ENCODE data around the gene MYO7A. TPM values are rescaled to one million over a fixed set of nuclear protein-coding genes. Genes with fewer than 3 reads are reported as not detected.
A peak's percentile ranks its signal among the peaks of the same experiment; 100 is the strongest.

Gene MYO7A
- total RNA-seq, 1 donor from 2014 or later, result 2.8 TPM

- no peak for DNase-seq
Measured at GRCh38 chr11:77111946-77112345, 16.1 kb upstream of the MYO7A start.

DNA sequence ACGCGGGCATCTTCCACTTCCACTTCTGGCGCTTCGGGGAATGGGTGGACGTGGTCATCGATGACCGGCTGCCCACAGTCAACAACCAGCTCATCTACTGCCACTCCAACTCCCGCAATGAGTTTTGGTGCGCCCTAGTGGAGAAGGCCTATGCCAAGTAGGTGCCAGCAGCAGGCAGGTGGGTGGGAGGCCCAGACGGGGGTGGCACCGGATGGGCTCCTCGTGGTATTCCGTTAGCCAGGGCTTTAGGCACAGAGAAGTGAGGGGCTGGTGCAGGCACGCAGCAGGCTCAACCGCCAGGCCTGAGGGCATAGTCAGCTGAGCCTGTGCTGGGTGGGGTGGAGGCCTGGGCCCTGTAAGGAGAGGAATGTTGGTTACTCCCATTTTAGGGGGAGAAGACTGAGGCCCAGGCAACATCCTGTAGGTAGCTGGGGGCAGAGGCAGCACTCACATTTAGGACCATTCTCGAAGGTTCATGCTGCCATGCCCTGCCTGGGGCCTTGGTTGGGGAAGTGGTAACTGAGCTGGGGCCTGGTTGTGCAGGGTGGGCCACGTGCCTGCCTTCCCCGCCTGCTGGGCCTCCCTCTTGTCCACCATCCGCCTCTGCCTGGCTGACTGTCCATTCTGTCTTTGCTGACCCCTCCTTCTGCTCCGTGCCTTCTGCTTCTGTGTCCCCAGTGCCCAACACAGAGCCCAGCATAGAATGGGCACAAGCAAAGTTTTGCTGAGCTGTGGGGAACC, 15.2 kb upstream of the MYO7A start:
- no peak for DNase-seq

DNA sequence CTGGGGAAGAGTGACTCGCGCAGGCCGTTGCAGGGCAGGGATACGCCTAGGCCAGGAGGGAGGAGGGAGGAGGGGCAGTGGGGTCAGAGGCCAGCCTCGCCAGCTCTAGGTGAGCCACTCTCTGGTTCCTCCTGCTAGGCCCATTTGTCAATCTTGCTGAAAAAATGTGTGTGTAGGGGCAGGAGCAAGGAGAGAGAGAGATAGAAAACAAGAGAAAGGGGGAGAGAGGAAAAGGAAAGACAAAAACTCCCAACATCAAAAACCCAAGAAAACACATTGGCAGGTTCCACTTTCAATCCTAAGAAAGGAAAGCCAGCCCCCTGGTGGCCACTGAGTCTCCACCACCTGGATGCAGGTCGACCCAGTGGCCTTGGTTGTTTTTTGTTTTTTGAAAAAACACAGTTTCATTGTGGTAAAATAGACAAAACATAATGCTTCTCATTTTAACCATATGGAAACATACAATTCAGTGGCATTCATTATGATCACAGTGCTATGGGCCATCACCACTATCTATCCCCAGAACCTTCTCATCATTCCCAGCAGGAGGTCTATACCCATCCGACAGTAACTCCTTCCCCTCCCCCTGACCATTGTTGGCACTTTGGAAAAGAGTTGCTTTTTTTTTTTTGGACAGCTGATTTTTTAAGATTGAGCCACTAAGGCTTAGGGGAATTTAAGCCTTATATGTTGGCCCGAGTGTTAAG, 14.5 kb upstream of the MYO7A start:
- DNase-seq, result no peak

GRCh38 chr11:77114089-77114463, 14.0 kb upstream of the MYO7A start:
- DNase-seq, result no peak

DNA sequence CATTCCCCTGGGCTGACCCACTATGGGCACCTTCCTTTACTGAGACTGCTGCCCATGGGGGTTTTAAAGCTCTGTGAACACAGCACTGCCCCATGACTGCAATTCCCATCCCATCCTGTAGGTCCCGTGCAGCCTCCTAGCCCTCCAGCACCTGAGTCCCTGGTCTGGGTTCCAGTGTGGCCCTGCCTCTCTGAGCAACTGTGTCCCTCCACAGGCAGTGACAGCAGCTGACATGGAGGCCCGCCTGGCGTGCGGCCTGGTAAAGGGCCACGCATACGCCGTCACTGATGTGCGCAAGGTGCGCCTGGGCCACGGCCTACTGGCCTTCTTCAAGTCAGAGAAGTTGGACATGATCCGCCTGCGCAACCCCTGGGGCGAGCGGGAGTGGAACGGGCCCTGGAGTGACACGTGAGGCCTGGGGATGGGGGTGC, 12.8 kb upstream of the MYO7A start:
- no peak for DNase-seq

DNA sequence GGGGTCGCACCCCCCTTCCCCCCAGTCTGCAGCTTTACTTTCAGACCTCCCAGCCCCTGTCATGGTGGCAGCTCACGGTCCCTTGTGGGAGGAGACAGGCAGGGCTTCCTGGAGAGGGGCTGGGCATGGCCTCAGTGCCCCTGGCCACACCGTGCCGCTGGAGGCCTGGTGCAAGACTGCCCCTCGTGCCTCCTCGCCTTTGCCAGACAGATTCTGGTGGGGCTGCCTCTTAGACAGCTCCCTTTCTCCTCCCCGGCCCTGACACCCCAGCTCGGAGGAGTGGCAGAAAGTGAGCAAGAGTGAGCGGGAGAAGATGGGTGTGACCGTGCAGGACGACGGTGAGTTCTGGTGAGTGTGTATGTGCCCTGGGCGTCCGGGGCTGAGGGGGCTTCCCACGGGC, 12.1 kb upstream of the MYO7A start:
- DNase-seq, result no peak

DNA sequence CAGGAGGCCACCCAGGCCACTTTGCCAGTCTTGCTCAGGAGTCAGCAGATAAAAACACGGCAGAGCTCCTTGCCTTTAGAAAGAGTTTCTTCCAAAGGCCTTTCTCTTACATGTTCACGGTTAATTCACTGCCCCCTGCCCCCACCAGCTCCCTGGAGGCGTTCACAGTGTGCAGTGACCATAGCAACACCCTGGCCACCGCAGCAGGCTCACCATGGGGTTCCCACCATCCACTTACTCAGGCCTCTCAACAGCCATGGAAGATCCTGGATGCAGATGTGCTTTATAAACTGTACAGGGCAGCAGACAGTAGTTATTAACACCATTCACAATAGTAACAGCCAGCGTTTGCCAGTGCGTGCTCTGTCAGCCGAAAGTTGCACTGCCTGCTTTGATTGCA, 10.6 kb upstream of the MYO7A start:
- no peak for DNase-seq

DNA sequence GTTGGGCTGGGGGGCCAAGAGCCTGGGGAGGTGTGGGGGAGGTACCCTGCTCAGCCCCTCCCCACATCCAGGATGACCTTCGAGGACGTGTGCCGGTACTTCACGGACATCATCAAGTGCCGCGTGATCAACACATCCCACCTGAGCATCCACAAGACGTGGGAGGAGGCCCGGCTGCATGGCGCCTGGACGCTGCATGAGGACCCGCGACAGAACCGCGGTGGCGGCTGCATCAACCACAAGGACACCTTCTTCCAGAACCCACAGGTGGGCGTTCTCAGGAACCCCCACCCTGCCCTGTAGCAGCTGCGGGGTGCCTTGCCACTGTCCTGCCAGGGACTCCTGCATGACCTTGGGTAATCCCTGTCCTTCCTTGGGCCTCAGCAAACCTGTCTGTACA, 10.0 kb upstream of the MYO7A start:
- DNase-seq, result no peak

- no peak for DNase-seq
Measured at GRCh38 chr11:77118971-77119370, 9.1 kb upstream of the MYO7A start.

- no peak for DNase-seq
Measured at GRCh38 chr11:77119531-77119936, 8.5 kb upstream of the MYO7A start.

DNA sequence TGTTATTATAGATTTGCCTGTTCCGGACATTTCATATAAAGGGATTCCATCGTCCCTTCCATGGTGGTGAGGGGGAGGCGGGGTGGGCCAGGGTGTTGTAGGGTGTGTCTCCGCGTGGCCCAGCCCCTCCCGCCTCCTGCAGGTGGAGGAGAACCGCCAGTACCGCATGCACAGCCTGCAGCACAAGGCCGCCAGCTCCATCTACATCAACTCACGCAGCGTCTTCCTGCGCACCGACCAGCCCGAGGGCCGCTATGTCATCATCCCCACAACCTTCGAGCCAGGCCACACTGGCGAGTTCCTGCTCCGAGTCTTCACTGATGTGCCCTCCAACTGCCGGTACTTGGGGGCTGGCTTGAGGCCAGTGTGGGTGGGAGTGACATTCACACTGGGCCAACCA, 7.5 kb upstream of the MYO7A start:
- no peak for DNase-seq

DNA sequence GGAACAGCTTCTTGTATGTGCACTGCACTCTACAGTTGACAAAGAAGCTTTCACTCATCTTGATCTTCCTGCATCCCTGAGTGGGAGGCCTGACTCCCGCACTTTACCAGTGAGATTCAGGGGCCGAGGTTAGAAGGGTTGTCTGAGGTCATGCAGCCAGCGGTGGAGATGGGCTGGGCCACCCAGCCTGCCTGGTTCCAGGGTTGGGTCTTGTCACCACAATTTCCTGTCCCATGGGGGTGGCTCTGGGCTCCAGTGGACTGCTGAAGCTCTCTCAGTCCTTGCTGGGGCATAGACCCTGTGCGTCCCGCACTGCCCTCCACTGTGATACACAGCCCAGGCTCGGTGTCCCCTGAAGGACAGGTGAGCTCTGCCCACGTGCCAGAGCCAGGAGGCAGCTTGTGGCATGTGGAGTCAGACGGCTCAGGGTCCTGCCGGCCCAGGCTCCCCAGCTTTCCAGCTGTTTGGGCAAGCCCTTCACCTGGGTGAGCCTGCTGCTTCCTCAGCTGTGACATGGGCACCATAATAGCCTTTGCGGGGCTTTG, 6.9 kb upstream of the MYO7A start:
- DNase-seq, result no peak

DNA sequence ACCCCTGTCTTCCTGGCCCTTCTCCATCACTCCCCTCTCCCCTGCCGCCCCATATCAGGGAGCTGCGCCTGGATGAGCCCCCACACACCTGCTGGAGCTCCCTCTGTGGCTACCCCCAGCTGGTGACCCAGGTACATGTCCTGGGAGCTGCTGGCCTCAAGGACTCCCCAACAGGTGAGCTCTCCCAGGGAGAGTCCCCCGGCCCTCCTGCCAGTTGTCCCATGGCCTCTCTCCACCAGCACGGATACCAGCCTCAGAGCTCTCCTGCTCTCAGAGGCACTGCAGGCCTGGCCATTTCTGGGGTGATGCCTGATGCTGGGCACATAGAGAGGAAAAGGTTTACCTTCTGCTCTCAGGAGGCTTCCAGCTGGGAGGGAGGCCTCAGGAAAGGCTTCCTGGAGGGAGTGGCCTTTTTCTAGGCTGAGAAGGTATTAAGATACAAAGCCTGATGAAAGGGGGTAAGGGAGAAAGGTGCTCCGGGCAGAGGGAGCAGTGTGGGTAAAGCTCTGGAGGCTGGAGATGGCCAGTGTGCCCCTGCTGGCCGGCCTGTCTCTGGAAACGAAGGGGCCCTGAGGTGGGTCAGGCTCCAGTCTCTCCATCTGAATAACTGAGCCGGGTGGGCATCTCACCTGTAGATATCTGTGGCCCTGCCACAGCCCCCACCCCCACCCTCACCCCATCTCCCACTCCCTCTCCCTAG, 6.0 kb upstream of the MYO7A start:
- DNase-seq, result no peak

- no peak for DNase-seq
Measured at GRCh38 chr11:77122576-77123212, 5.4 kb upstream of the MYO7A start.

DNA sequence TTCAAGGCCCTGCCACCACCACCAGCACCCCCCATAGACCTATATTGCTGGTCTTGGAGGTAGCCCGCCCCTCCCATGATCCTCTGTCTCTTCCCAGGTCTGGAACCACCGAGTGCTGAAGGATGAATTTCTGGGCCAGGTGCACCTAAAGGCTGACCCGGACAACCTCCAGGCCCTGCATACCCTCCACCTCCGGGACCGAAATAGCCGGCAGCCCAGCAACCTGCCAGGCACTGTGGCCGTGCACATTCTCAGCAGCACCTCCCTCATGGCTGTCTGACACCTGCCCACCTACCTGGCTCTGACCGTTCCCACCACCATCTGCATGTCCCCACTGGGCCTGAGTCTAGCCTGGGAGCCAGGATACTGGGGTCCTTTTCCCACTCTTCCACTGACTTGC, 4.5 kb upstream of the MYO7A start:
- DNase-seq, result no peak

DNA sequence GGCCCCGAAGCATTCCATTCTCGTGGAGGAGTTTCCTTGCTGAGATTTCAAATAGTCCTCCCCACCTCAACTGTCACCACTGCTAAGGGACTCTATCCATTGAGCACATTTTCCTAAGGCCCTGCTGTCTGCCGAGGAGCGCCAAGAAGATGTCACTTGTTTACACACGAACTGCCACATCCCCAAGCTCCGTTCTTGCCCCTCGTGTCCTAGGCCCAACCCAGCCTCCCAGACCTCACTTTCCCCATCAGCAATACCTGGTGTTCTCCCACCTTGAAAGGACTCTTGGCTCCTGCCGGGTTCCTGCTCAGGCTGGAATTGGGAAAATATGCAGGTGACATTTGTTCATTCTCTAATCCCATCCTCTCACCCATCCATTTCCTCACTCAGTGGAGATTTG, 4.0 kb upstream of the MYO7A start:
- no peak for DNase-seq

GRCh38 chr11:77124488-77124887, 3.6 kb upstream of the MYO7A start:
- DNase-seq, result no peak

- no peak for DNase-seq
Measured at GRCh38 chr11:77125191-77125590, 2.9 kb upstream of the MYO7A start.

GRCh38 chr11:77125695-77126094, 2.4 kb upstream of the MYO7A start:
- no peak for DNase-seq

- no peak for DNase-seq
Measured at GRCh38 chr11:77126156-77126775, 1.8 kb upstream of the MYO7A start.

DNA sequence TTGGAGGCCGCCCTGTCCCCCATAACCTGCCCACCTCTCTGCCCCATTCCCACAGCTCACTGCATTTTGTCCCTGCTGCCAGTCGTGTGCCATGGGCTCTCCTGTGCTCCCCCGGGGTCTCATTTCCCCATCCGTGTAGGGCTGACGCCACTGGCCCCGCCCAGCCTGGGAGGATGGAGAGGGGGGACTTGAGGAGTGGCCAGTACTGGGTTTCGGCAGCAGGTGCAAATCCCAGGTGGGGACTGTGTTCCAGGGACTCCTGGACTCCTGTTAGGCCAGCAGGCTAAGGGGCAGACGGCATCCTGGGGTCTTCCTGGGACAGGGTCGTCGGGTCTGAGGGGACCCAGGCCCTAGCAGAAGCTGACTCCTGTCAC, 1.2 kb upstream of the MYO7A start:
- no peak for DNase-seq

DNA sequence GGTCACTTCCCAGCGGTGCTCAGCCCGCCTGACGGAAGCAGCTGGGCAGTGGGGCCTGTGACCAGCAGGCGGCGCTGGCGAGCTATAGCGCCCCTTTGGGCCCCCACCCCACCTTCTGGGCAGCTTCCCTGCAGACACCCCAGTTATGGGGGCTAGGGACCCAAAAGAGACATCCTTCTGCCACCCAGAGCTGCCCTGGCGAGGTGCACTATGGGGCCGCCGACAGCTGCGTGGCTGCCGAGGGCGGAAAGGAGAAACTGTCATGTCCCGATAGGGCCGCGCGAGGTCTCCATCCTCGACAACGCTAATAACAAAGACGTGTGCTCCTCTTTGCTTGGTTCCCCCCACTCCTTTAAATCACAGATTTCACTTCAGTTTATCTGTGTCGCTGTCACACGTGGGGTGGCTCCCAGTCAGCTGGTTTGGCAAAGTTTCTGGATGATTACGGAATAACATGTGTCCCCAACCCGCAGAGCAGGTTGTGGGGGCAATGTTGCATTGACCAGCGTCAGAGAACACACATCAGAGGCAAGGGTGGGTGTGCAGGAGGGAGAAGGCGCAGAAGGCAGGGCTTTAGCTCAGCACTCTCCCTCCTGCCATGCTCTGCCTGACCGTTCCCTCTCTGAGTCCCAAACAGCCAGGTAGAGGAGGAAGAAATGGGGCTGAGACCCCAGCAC, 673 bp upstream of the MYO7A start:
- peak; percentile 76 for DNase-seq
